ENCODE data around the gene CYP27B1. TPM values are rescaled to one million over a fixed set of nuclear protein-coding genes. Genes with fewer than 3 reads are reported as not detected.

CYP27B1 gene
- total RNA-seq, 1 experiment from 2014 or later, result 6.9 TPM

GRCh38 chr12:57782608-57783465 is 16.0 kb upstream of the CYP27B1 start, which contains the start of gene TSFM:
TSFM (plus strand) TSS chr12:57782787; CDS start chr12:57782802, 15 bp downstream.
- intact Hi-C loops (cut with micrococcal nuclease; ENCODE audit: unreplicated experiment), result loop anchor here (1.0 kb wide), 1 partner anchor 11 kb away; the partner anchor contains the start of genes EEF1AKMT3 and METTL1
- Mint-ChIP-seq H3K4me1 (ENCODE audit: low read depth, unreplicated experiment) (no peaks in the 10 kb centered on the region), H3K9me3 (ENCODE audit: unreplicated experiment) (no peaks in the 10 kb centered on the region), H3K27me3 (ENCODE audit: insufficient read depth, unreplicated experiment) (no peaks in the 10 kb centered on the region), H3K27ac (ENCODE audit: unreplicated experiment) (peak within 1 kb of the TSS; percentile 91), H3K4me3 (ENCODE audit: unreplicated experiment) (peak within 1 kb of the TSS; percentile 92), H3K36me3 (ENCODE audit: insufficient read depth, unreplicated experiment) (peaks cover 21% of the 10 kb centered on the region)
- ChIA-PET POLR2A (interaction anchor here (1.0 kb wide), 1 partner anchor 11 kb away, joined by 7 read pairs; the partner anchor contains the start of genes EEF1AKMT3 and METTL1), CTCF (interaction anchor here (0.6 to 1.0 kb wide), 7 partner anchors 8 to 82 kb away, joined by 3 to 4 read pairs (median 4); partner anchors contain the start of genes EEF1AKMT3 and METTL1)
- peak; percentile 93 to 94 for DNase-seq
- BruUV-seq (replicated peaks), result no TSS peak
- Histone ChIP-seq H3K9me3 (no peaks in the 10 kb centered on the region), H3K36me3 (ENCODE audit: control insufficient read depth, insufficient read depth, low read length) (peaks cover 2% of the 10 kb centered on the region; the same call in 1 of the 2 replicates), H3K4me3 (ENCODE audit: low read depth, low read length) (peak within 1 kb of the TSS; percentile 99), H3K4me1 (no peaks in the 10 kb centered on the region), H3K27me3 (replicated peaks; ENCODE audit: control insufficient read depth, insufficient read depth, low read length) (no peaks in the 10 kb centered on the region)
- TF ChIP-seq CTCF (IDR thresholded peaks at IDR 0.05; ENCODE audit: insufficient read depth in 1 of 2, low read depth in 1 of 2, low read length in 1 of 2, severe bottlenecking in 1 of 2, unreplicated experiment in 1 of 2), result peak; percentile 74 to 81

GRCh38 chr12:57782243-57782607 is 15.3 kb upstream of the CYP27B1 start:
- Mint-ChIP-seq H3K27ac (ENCODE audit: unreplicated experiment) (no peak overlapping the region), H3K27me3 (ENCODE audit: insufficient read depth, unreplicated experiment) (no peaks in the 10 kb centered on the region), H3K36me3 (ENCODE audit: insufficient read depth, unreplicated experiment) (peaks cover 15% of the 10 kb centered on the region), H3K9me3 (ENCODE audit: unreplicated experiment) (no peaks in the 10 kb centered on the region), H3K4me3 (ENCODE audit: unreplicated experiment) (peak overlapping the region; percentile 92), H3K4me1 (ENCODE audit: low read depth, unreplicated experiment) (no peaks in the 10 kb centered on the region)
- DNase-seq, result no peak
- Histone ChIP-seq H3K27me3 (replicated peaks; ENCODE audit: control insufficient read depth, insufficient read depth, low read length) (no peaks in the 10 kb centered on the region), H3K4me3 (ENCODE audit: low read depth, low read length) (peak overlapping the region; percentile 99), H3K9me3 (no peaks in the 10 kb centered on the region), H3K4me1 (no peaks in the 10 kb centered on the region), H3K36me3 (ENCODE audit: control insufficient read depth, insufficient read depth, low read length) (peaks cover 2% of the 10 kb centered on the region; the same call in 1 of the 2 replicates)
- no TSS peak for BruUV-seq (replicated peaks)
- no peak for TF ChIP-seq CTCF (IDR thresholded peaks at IDR 0.05; ENCODE audit: insufficient read depth in 1 of 2, low read depth in 1 of 2, low read length in 1 of 2, severe bottlenecking in 1 of 2, unreplicated experiment in 1 of 2)
- CTCF ChIA-PET, result no interaction called here
- intact Hi-C loops (cut with micrococcal nuclease; ENCODE audit: unreplicated experiment), result loop anchor here (1.0 kb wide), 1 partner anchor 10 kb away; the partner anchor contains the start of genes EEF1AKMT3 and METTL1
- POLR2A ChIA-PET, result no interaction called here

GRCh38 chr12:57781801-57782200 is 14.9 kb upstream of the CYP27B1 start:
- peaks cover 11% of the 10 kb centered on the region for H3K36me3 Mint-ChIP-seq (ENCODE audit: insufficient read depth, unreplicated experiment)
- intact Hi-C loops (cut with micrococcal nuclease; ENCODE audit: unreplicated experiment), result loop anchor here (1.0 kb wide), 1 partner anchor 10 kb away; the partner anchor contains the start of genes EEF1AKMT3 and METTL1
- Histone ChIP-seq H3K27me3 (replicated peaks; ENCODE audit: control insufficient read depth, insufficient read depth, low read length) (no peaks in the 10 kb centered on the region), H3K9me3 (no peaks in the 10 kb centered on the region), H3K36me3 (ENCODE audit: control insufficient read depth, insufficient read depth, low read length) (no peaks in the 10 kb centered on the region), H3K4me3 (ENCODE audit: low read depth, low read length) (no peak overlapping the region), H3K4me1 (no peaks in the 10 kb centered on the region)
- no peaks in the 10 kb centered on the region for H3K4me1 Mint-ChIP-seq (ENCODE audit: low read depth, unreplicated experiment)
- DNase-seq, result no peak
- CTCF ChIA-PET, result interaction anchor here (0.7 to 0.8 kb wide), 2 partner anchors 22 to 115 kb away, joined by 3 to 5 read pairs; no protein-coding TSS in a partner anchor
- no peak overlapping the region for H3K27ac Mint-ChIP-seq (ENCODE audit: unreplicated experiment)
- no peak overlapping the region for H3K4me3 Mint-ChIP-seq (ENCODE audit: unreplicated experiment)
- BruUV-seq (replicated peaks), result no TSS peak
- POLR2A ChIA-PET, result interaction anchor here (0.7 kb wide), 1 partner anchor 10 kb away, joined by 3 read pairs; the partner anchor contains the start of genes EEF1AKMT3 and METTL1
- no peak for TF ChIP-seq CTCF (IDR thresholded peaks at IDR 0.05; ENCODE audit: insufficient read depth in 1 of 2, low read depth in 1 of 2, low read length in 1 of 2, severe bottlenecking in 1 of 2, unreplicated experiment in 1 of 2)
- no peaks in the 10 kb centered on the region for H3K27me3 Mint-ChIP-seq (ENCODE audit: insufficient read depth, unreplicated experiment)
- no peaks in the 10 kb centered on the region for H3K9me3 Mint-ChIP-seq (ENCODE audit: unreplicated experiment)
